HCT116 (cell line): ENCODE measurements around the gene KHK.

Experiments
- ATF3 ChIP-seq: IDR thresholded peaks from 2 replicates; pipeline ENCODE4 v1.6.1; 2012
- CTCF ChIP-seq, 3 experiments: fragments of 200-600 bp in 1 of 3; sonication (generic) in 1 of 3; IDR thresholded peaks in 2 of 3; conservative IDR thresholded peaks in 1 of 3; 2 replicates each; pipeline ENCODE4 v1.5.1; 2012 to 2017; ENCODE audit warnings: low read depth in 2 of 3, low read length in 2 of 3, antibody characterized with exemption in 1 of 3, borderline replicate concordance in 1 of 3, control low read depth in 1 of 3, mild to moderate bottlenecking in 1 of 3, mixed read lengths in 1 of 3, mixed run types in 1 of 3, moderate library complexity in 1 of 3; ENCODE audit not compliant: insufficient read depth in 1 of 3
- EGR1 ChIP-seq: IDR thresholded peaks from 2 replicates; pipeline ENCODE4 v1.6.1; 2012; ENCODE audit warnings: low read depth
- EZH2 ChIP-seq: fragments of 200-600 bp; sonication (generic); IDR thresholded peaks from 2 replicates; pipeline ENCODE4 v1.6.1; 2017; ENCODE audit warnings: antibody characterized with exemption, mixed run types
- EZH2phosphoT487 ChIP-seq: fragments of 200-600 bp; IDR thresholded peaks from 2 replicates; pipeline ENCODE4 v1.6.1; 2018; ENCODE audit warnings: antibody characterized with exemption, borderline replicate concordance
- MAX ChIP-seq: IDR thresholded peaks from 2 replicates; pipeline ENCODE4 v1.6.1; 2012
- POLR2A ChIP-seq: IDR thresholded peaks from 2 replicates; pipeline ENCODE4 v1.7.0; 2011; ENCODE audit warnings: borderline replicate concordance; ENCODE audit not compliant: insufficient read depth, insufficient read length; ENCODE audit errors: extremely low read depth
- POLR2AphosphoS5 ChIP-seq: IDR thresholded peaks from 2 replicates; pipeline ENCODE4 v1.6.1; 2011; ENCODE audit warnings: mild to moderate bottlenecking, low read depth, low read length, moderate library complexity
- REST ChIP-seq: IDR thresholded peaks from 2 replicates; pipeline ENCODE4 v1.6.1; 2012; ENCODE audit warnings: low read depth
- SIN3A ChIP-seq: IDR thresholded peaks from 2 replicates; pipeline ENCODE4 v1.6.1; 2012; ENCODE audit warnings: low read depth

GRCh38 chr2:27095745-27096651, 9.4 kb downstream of the KHK start:
- no peak for TF ChIP-seq CTCF (IDR thresholded peaks at IDR 0.05 in 2 of 3, conservative IDR thresholded peaks at IDR 0.05 in 1 of 3; ENCODE audit: borderline replicate concordance in 1 of 3, insufficient read depth in 1 of 3, low read depth in 2 of 3, low read length in 2 of 3)
- TF ChIP-seq POLR2AphosphoS5 = 0 out of 2 replicates have a peak, but pooled peaks have one; percentile 22
- TF ChIP-seq EZH2phosphoT487 = no peak
- TF ChIP-seq EGR1 = no peak
- no peak for TF ChIP-seq REST
- no peak for TF ChIP-seq SIN3A
- TF ChIP-seq MAX = no peak
- TF ChIP-seq POLR2A = peak; percentile 25
- no peak for TF ChIP-seq EZH2
- no peak for TF ChIP-seq ATF3
